ENCODE data around the gene NFIA.

Gene NFIA

GRCh38 chr1:61184040-61184713 lies 101.8 kb downstream of the NFIA start:
- Histone ChIP-seq H3K36me3 (ENCODE audit: insufficient read depth, low read length) (no peaks in the 10 kb centered on the region), H3K27ac (ENCODE audit: low read depth, low read length) (peak overlapping the region; percentile 91), H3K27me3 (ENCODE audit: control insufficient read depth in 1 of 2, insufficient read depth in 2 of 2, low read length in 2 of 2) (no peaks in the 10 kb centered on the region), H3K4me1 (ENCODE audit: insufficient read depth, low read length) (peaks cover 64% of the 10 kb centered on the region), H3K9me3 (ENCODE audit: low read length) (no peaks in the 10 kb centered on the region), H3K9ac (ENCODE audit: low read length) (peak overlapping the region; percentile 46), H3K4me3 (ENCODE audit: low read depth in 1 of 2, low read length in 2 of 2) (peak overlapping the region; percentile 44 to 74)

- H3K4me1 ChIP-seq (ENCODE audit: insufficient read depth, low read length): peaks cover 59% of the 10 kb centered on the region
- peak overlapping the region; percentile 44 to 74 for H3K4me3 ChIP-seq (ENCODE audit: low read depth in 1 of 2, low read length in 2 of 2)
These were observed 102.3 kb downstream of the NFIA start for GRCh38 chr1:61184714-61185106.

GRCh38 chr1:61186753-61187152 lies 104.4 kb downstream of the NFIA start:
- peaks cover 67% of the 10 kb centered on the region for H3K4me1 ChIP-seq (ENCODE audit: insufficient read depth, low read length)
- H3K9ac ChIP-seq (ENCODE audit: low read length): no peak overlapping the region
- H3K4me3 ChIP-seq (ENCODE audit: low read depth in 1 of 2, low read length in 2 of 2): peak overlapping the region in 1 of 2 donors; percentile 5
- no peaks in the 10 kb centered on the region for H3K27me3 ChIP-seq (ENCODE audit: control insufficient read depth in 1 of 2, insufficient read depth in 2 of 2, low read length in 2 of 2)
- no peaks in the 10 kb centered on the region for H3K36me3 ChIP-seq (ENCODE audit: insufficient read depth, low read length)
- no peaks in the 10 kb centered on the region for H3K9me3 ChIP-seq (ENCODE audit: low read length)
- no peak overlapping the region for H3K27ac ChIP-seq (ENCODE audit: low read depth, low read length)

More at GRCh38 chr1:61184714-61185106, 102.3 kb downstream of the NFIA start:
- Histone ChIP-seq H3K27me3 (ENCODE audit: control insufficient read depth in 1 of 2, insufficient read depth in 2 of 2, low read length in 2 of 2) (no peaks in the 10 kb centered on the region), H3K36me3 (ENCODE audit: insufficient read depth, low read length) (no peaks in the 10 kb centered on the region), H3K27ac (ENCODE audit: low read depth, low read length) (peak overlapping the region; percentile 91), H3K9ac (ENCODE audit: low read length) (peak overlapping the region; percentile 17), H3K9me3 (ENCODE audit: low read length) (no peaks in the 10 kb centered on the region)

GRCh38 chr1:61187352-61188086 lies 105.2 kb downstream of the NFIA start:
- H3K9me3 ChIP-seq (ENCODE audit: low read length): no peaks in the 10 kb centered on the region
- no peak overlapping the region for H3K9ac ChIP-seq (ENCODE audit: low read length)
- no peaks in the 10 kb centered on the region for H3K36me3 ChIP-seq (ENCODE audit: insufficient read depth, low read length)
- H3K4me1 ChIP-seq (ENCODE audit: insufficient read depth, low read length): peaks cover 61% of the 10 kb centered on the region
- H3K27ac ChIP-seq (ENCODE audit: low read depth, low read length): no peak overlapping the region
- H3K27me3 ChIP-seq (ENCODE audit: control insufficient read depth in 1 of 2, insufficient read depth in 2 of 2, low read length in 2 of 2): no peaks in the 10 kb centered on the region
- H3K4me3 ChIP-seq (ENCODE audit: low read depth in 1 of 2, low read length in 2 of 2): peak overlapping the region in 1 of 2 donors; percentile 5

- H3K27ac ChIP-seq (ENCODE audit: low read depth, low read length): no peak overlapping the region
- no peak overlapping the region for H3K4me3 ChIP-seq (ENCODE audit: low read depth in 1 of 2, low read length in 2 of 2)
- no peaks in the 10 kb centered on the region for H3K36me3 ChIP-seq (ENCODE audit: insufficient read depth, low read length)
- no peaks in the 10 kb centered on the region for H3K9me3 ChIP-seq (ENCODE audit: low read length)
- no peaks in the 10 kb centered on the region for H3K27me3 ChIP-seq (ENCODE audit: control insufficient read depth in 1 of 2, insufficient read depth in 2 of 2, low read length in 2 of 2)
- H3K4me1 ChIP-seq (ENCODE audit: insufficient read depth, low read length): peaks cover 43% of the 10 kb centered on the region
- no peak overlapping the region for H3K9ac ChIP-seq (ENCODE audit: low read length)
These were observed 107.8 kb downstream of the NFIA start for GRCh38 chr1:61190153-61190552.

GRCh38 chr1:61190618-61191432 lies 108.5 kb downstream of the NFIA start:
- no peaks in the 10 kb centered on the region for H3K9me3 ChIP-seq (ENCODE audit: low read length)
- no peaks in the 10 kb centered on the region for H3K36me3 ChIP-seq (ENCODE audit: insufficient read depth, low read length)
- no peak overlapping the region for H3K4me3 ChIP-seq (ENCODE audit: low read depth in 1 of 2, low read length in 2 of 2)
- H3K27me3 ChIP-seq (ENCODE audit: control insufficient read depth in 1 of 2, insufficient read depth in 2 of 2, low read length in 2 of 2): no peaks in the 10 kb centered on the region
- H3K27ac ChIP-seq (ENCODE audit: low read depth, low read length): peak overlapping the region; percentile 78
- H3K4me1 ChIP-seq (ENCODE audit: insufficient read depth, low read length): peaks cover 36% of the 10 kb centered on the region
- H3K9ac ChIP-seq (ENCODE audit: low read length): no peak overlapping the region

- Histone ChIP-seq H3K9ac (ENCODE audit: low read length) (no peak overlapping the region), H3K27me3 (ENCODE audit: control insufficient read depth in 1 of 2, insufficient read depth in 2 of 2, low read length in 2 of 2) (no peaks in the 10 kb centered on the region), H3K4me1 (ENCODE audit: insufficient read depth, low read length) (peaks cover 31% of the 10 kb centered on the region), H3K27ac (ENCODE audit: low read depth, low read length) (peak overlapping the region; percentile 78), H3K9me3 (ENCODE audit: low read length) (no peaks in the 10 kb centered on the region), H3K36me3 (ENCODE audit: insufficient read depth, low read length) (no peaks in the 10 kb centered on the region), H3K4me3 (ENCODE audit: low read depth in 1 of 2, low read length in 2 of 2) (no peak overlapping the region)
These were observed 109.0 kb downstream of the NFIA start for GRCh38 chr1:61191433-61191720.

- H3K9ac ChIP-seq (ENCODE audit: low read length): no peak overlapping the region
- no peaks in the 10 kb centered on the region for H3K36me3 ChIP-seq (ENCODE audit: insufficient read depth, low read length)
- H3K27ac ChIP-seq (ENCODE audit: low read depth, low read length): peak overlapping the region; percentile 27
- no peaks in the 10 kb centered on the region for H3K27me3 ChIP-seq (ENCODE audit: control insufficient read depth in 1 of 2, insufficient read depth in 2 of 2, low read length in 2 of 2)
- no peak overlapping the region for H3K4me3 ChIP-seq (ENCODE audit: low read depth in 1 of 2, low read length in 2 of 2)
- no peaks in the 10 kb centered on the region for H3K9me3 ChIP-seq (ENCODE audit: low read length)
- H3K4me1 ChIP-seq (ENCODE audit: insufficient read depth, low read length): peaks cover 17% of the 10 kb centered on the region
These were observed 110.4 kb downstream of the NFIA start for GRCh38 chr1:61192663-61193330.

GRCh38 chr1:61193808-61194207 lies 111.4 kb downstream of the NFIA start:
- H3K27ac ChIP-seq (ENCODE audit: low read depth, low read length): no peak overlapping the region
- H3K4me1 ChIP-seq (ENCODE audit: insufficient read depth, low read length): peaks cover 16% of the 10 kb centered on the region
- H3K9ac ChIP-seq (ENCODE audit: low read length): no peak overlapping the region
- no peaks in the 10 kb centered on the region for H3K27me3 ChIP-seq (ENCODE audit: control insufficient read depth in 1 of 2, insufficient read depth in 2 of 2, low read length in 2 of 2)
- no peak overlapping the region for H3K4me3 ChIP-seq (ENCODE audit: low read depth in 1 of 2, low read length in 2 of 2)
- H3K36me3 ChIP-seq (ENCODE audit: insufficient read depth, low read length): no peaks in the 10 kb centered on the region
- H3K9me3 ChIP-seq (ENCODE audit: low read length): no peaks in the 10 kb centered on the region

GRCh38 chr1:61198554-61198953 lies 116.2 kb downstream of the NFIA start:
- peaks cover 9% of the 10 kb centered on the region for H3K4me1 ChIP-seq (ENCODE audit: insufficient read depth, low read length)
- no peaks in the 10 kb centered on the region for H3K36me3 ChIP-seq (ENCODE audit: insufficient read depth, low read length)
- no peaks in the 10 kb centered on the region for H3K9me3 ChIP-seq (ENCODE audit: low read length)
- H3K27ac ChIP-seq (ENCODE audit: low read depth, low read length): no peak overlapping the region
- H3K27me3 ChIP-seq (ENCODE audit: control insufficient read depth in 1 of 2, insufficient read depth in 2 of 2, low read length in 2 of 2): no peaks in the 10 kb centered on the region
- H3K9ac ChIP-seq (ENCODE audit: low read length): no peak overlapping the region
- no peak overlapping the region for H3K4me3 ChIP-seq (ENCODE audit: low read depth in 1 of 2, low read length in 2 of 2)

- no peak overlapping the region for H3K9ac ChIP-seq (ENCODE audit: low read length)
- peaks cover 15% of the 10 kb centered on the region for H3K4me1 ChIP-seq (ENCODE audit: insufficient read depth, low read length)
- H3K36me3 ChIP-seq (ENCODE audit: insufficient read depth, low read length): no peaks in the 10 kb centered on the region
- H3K27ac ChIP-seq (ENCODE audit: low read depth, low read length): no peak overlapping the region
- no peaks in the 10 kb centered on the region for H3K27me3 ChIP-seq (ENCODE audit: control insufficient read depth in 1 of 2, insufficient read depth in 2 of 2, low read length in 2 of 2)
- H3K9me3 ChIP-seq (ENCODE audit: low read length): no peaks in the 10 kb centered on the region
- H3K4me3 ChIP-seq (ENCODE audit: low read depth in 1 of 2, low read length in 2 of 2): no peak overlapping the region
These were observed 118.7 kb downstream of the NFIA start for GRCh38 chr1:61201035-61201434.

Measured in muscle layer of colon (tissue), 2 donors.